Measurements from ENCODE around the gene NPY4R. TPM values are rescaled to one million over a fixed set of nuclear protein-coding genes. Genes with fewer than 3 reads are reported as not detected.
"Not testable (repeated sequence)": the region's sequence is repeated elsewhere in the genome, so short reads cannot be mapped to it uniquely, and the experiment has no call there.

The NPY4R gene
- total RNA-seq, 1 experiment from 2014 or later: not detected

DNA sequence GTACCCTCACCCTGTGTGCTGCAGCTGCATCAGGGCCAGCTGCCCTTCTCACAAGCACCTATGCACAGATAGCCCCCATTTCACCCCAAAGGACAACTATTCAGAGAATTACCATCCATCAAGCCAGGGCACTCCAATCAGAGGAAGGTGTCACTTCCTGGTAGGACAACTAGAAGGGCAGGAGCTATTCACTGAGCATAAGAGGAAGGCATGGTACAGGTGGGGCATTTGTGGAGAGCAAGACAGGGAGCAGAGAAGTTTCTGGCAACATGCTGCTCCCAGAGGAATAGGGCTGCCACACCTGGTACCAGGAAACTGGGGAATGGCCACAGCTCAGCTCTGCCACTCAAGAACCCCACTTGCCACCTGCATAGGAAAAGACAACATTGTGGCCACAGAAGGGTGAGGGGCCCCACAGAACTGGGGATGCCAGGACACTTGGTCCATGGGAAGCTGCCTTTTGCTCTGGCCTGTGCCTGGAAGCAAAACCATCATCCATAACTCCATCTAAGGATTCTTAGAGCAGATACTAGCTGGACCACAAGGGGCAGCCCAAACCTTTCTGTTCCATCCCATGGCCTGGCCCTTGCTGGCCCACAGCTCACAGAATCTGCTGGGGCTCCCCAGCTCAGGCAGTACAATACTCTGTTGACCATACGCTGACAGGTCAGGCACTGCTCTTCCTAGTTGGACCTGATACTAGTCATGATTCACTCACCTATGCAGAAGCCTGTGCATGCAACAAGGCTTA lies 25.8 kb upstream of the NPY4R start:
- RAD21 ChIA-PET (ENCODE audit: low non-redundant PET in 1 of 2, low total read pairs in 2 of 2, uncharacterized antibody in 2 of 2, unreplicated experiment in 2 of 2); DNase-seq (ENCODE audit: low read depth, low spot score); H3K27me3 ChIP-seq (ENCODE audit: insufficient read depth, low read length); CTCF ChIA-PET; H3K4me3 ChIP-seq (replicated peaks in 1 of 2; ENCODE audit: low read depth in 1 of 2, low read length in 2 of 2); H3K9ac ChIP-seq (ENCODE audit: low read length); intact Hi-C loops (cut with micrococcal nuclease); H3K79me2 ChIP-seq (ENCODE audit: insufficient read depth, low read length); H3K4me1 ChIP-seq (ENCODE audit: control insufficient read depth in 1 of 2, insufficient read depth in 2 of 2, low read length in 2 of 2); BruUV-seq (replicated peaks); H2AFZ ChIP-seq (ENCODE audit: low read depth, low read length, poor library complexity, severe bottlenecking); H3K36me3 ChIP-seq (ENCODE audit: control insufficient read depth in 1 of 2, insufficient read depth in 2 of 2, low read length in 2 of 2); H3K9me2 ChIP-seq (ENCODE audit: insufficient read depth); H3K9me3 ChIP-seq (ENCODE audit: control insufficient read depth in 1 of 2, insufficient read depth in 1 of 2, low read depth in 1 of 2, low read length in 2 of 2); POLR2A ChIA-PET; H3K4me2 ChIP-seq (ENCODE audit: low read length); H3K27ac ChIP-seq (ENCODE audit: low read depth, low read length); H4K20me1 ChIP-seq (ENCODE audit: insufficient read depth): not testable (repeated sequence)
- ATAC-seq: peak; percentile 78

DNA sequence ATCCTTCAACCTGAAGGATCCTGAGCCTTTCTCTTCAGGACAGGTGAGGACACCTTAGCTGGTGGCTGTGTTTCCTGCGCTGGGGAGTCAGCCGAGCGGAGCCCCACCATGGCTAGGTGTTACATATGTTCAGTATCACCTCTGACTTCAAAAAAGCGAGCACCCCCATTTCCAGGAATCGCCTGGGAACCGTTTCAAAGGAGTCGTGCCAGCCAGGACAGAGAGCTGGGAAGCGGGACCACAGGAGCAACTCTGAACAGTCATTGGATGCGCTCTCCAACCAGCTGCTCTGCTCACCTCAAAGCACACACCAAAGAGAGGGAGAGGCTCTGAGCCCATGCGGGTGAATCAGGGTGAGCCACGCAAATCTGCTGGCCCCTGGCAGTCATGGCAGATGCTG lies 24.5 kb upstream of the NPY4R start:
- H3K36me3 ChIP-seq (ENCODE audit: control insufficient read depth in 1 of 2, insufficient read depth in 2 of 2, low read length in 2 of 2); intact Hi-C loops (cut with micrococcal nuclease); CTCF ChIA-PET; H3K4me1 ChIP-seq (ENCODE audit: control insufficient read depth in 1 of 2, insufficient read depth in 2 of 2, low read length in 2 of 2); H4K20me1 ChIP-seq (ENCODE audit: insufficient read depth); H2AFZ ChIP-seq (ENCODE audit: low read depth, low read length, poor library complexity, severe bottlenecking); H3K79me2 ChIP-seq (ENCODE audit: insufficient read depth, low read length); BruUV-seq (replicated peaks); RAD21 ChIA-PET (ENCODE audit: low non-redundant PET in 1 of 2, low total read pairs in 2 of 2, uncharacterized antibody in 2 of 2, unreplicated experiment in 2 of 2); H3K27me3 ChIP-seq (ENCODE audit: insufficient read depth, low read length); H3K9me2 ChIP-seq (ENCODE audit: insufficient read depth); H3K4me3 ChIP-seq (replicated peaks in 1 of 2; ENCODE audit: low read depth in 1 of 2, low read length in 2 of 2); DNase-seq (ENCODE audit: low read depth, low spot score); H3K27ac ChIP-seq (ENCODE audit: low read depth, low read length); H3K4me2 ChIP-seq (ENCODE audit: low read length); ATAC-seq; H3K9ac ChIP-seq (ENCODE audit: low read length); H3K9me3 ChIP-seq (ENCODE audit: control insufficient read depth in 1 of 2, insufficient read depth in 1 of 2, low read depth in 1 of 2, low read length in 2 of 2); POLR2A ChIA-PET: not testable (repeated sequence)

GRCh38 chr10:46486459-46486858 lies 20.7 kb upstream of the NPY4R start:
- RAD21 ChIA-PET (ENCODE audit: low non-redundant PET in 1 of 2, low total read pairs in 2 of 2, uncharacterized antibody in 2 of 2, unreplicated experiment in 2 of 2); H3K79me2 ChIP-seq (ENCODE audit: insufficient read depth, low read length); CTCF ChIA-PET; intact Hi-C loops (cut with micrococcal nuclease); BruUV-seq (replicated peaks); H4K20me1 ChIP-seq (ENCODE audit: insufficient read depth); H3K4me3 ChIP-seq (replicated peaks in 1 of 2; ENCODE audit: low read depth in 1 of 2, low read length in 2 of 2); H3K36me3 ChIP-seq (ENCODE audit: control insufficient read depth in 1 of 2, insufficient read depth in 2 of 2, low read length in 2 of 2); H3K9me3 ChIP-seq (ENCODE audit: control insufficient read depth in 1 of 2, insufficient read depth in 1 of 2, low read depth in 1 of 2, low read length in 2 of 2); H3K27ac ChIP-seq (ENCODE audit: low read depth, low read length); H3K9ac ChIP-seq (ENCODE audit: low read length); POLR2A ChIA-PET; ATAC-seq; H3K9me2 ChIP-seq (ENCODE audit: insufficient read depth); H3K27me3 ChIP-seq (ENCODE audit: insufficient read depth, low read length); DNase-seq (ENCODE audit: low read depth, low spot score); H3K4me2 ChIP-seq (ENCODE audit: low read length); H3K4me1 ChIP-seq (ENCODE audit: control insufficient read depth in 1 of 2, insufficient read depth in 2 of 2, low read length in 2 of 2); H2AFZ ChIP-seq (ENCODE audit: low read depth, low read length, poor library complexity, severe bottlenecking): not testable (repeated sequence)

GRCh38 chr10:46474746-46475320 lies 9.1 kb upstream of the NPY4R start:
- H3K36me3 ChIP-seq (ENCODE audit: control insufficient read depth in 1 of 2, insufficient read depth in 2 of 2, low read length in 2 of 2); H2AFZ ChIP-seq (ENCODE audit: low read depth, low read length, poor library complexity, severe bottlenecking); H3K4me1 ChIP-seq (ENCODE audit: control insufficient read depth in 1 of 2, insufficient read depth in 2 of 2, low read length in 2 of 2); H4K20me1 ChIP-seq (ENCODE audit: insufficient read depth); CTCF ChIA-PET; intact Hi-C loops (cut with micrococcal nuclease); H3K4me3 ChIP-seq (replicated peaks in 1 of 2; ENCODE audit: low read depth in 1 of 2, low read length in 2 of 2); H3K27ac ChIP-seq (ENCODE audit: low read depth, low read length); H3K9ac ChIP-seq (ENCODE audit: low read length); H3K9me3 ChIP-seq (ENCODE audit: control insufficient read depth in 1 of 2, insufficient read depth in 1 of 2, low read depth in 1 of 2, low read length in 2 of 2); H3K4me2 ChIP-seq (ENCODE audit: low read length); H3K27me3 ChIP-seq (ENCODE audit: insufficient read depth, low read length); BruUV-seq (replicated peaks); RAD21 ChIA-PET (ENCODE audit: low non-redundant PET in 1 of 2, low total read pairs in 2 of 2, uncharacterized antibody in 2 of 2, unreplicated experiment in 2 of 2); POLR2A ChIA-PET; H3K9me2 ChIP-seq (ENCODE audit: insufficient read depth); DNase-seq (ENCODE audit: low read depth, low spot score); H3K79me2 ChIP-seq (ENCODE audit: insufficient read depth, low read length): not testable (repeated sequence)
- 0 out of 2 replicates have a peak, but pooled peaks have one; percentile 30 for ATAC-seq
